Heart left ventricle (tissue), 16 donors: ENCODE data around the gene CCDC154. TPM values are rescaled to one million over a fixed set of nuclear protein-coding genes. Genes with fewer than 3 reads are reported as not detected.

Experiments used
- ATAC-seq, 4 donors: fragments of 200-7000 bp; cut with Tn5 transposase; one replicate each; pipeline ENCODE4 v1.9.1; 2020 to 2022; ENCODE audit warnings: moderate library complexity in 4 of 4, mild to moderate bottlenecking in 3 of 4, moderate number of reproducible peaks in 1 of 4
- DNase-seq, 5 donors: peaks; one replicate each; pipeline ENCODE4 v3.0.0-alpha.2; 2020
- H3K27ac ChIP-seq, 12 donors: fragments of 200-600 bp; sonication (generic) in 4 of 12; one replicate each; pipeline versions ENCODE4 v1.5.0 to v1.8.0; 2016 to 2022; ENCODE audit warnings: mild to moderate bottlenecking in 2 of 12
- H3K27me3 ChIP-seq, 9 donors: fragments of 200-600 bp; sonication (generic) in 2 of 9; one replicate each; pipeline versions ENCODE4 v1.5.1 to v1.8.0; 2016 to 2022; ENCODE audit warnings: mild to moderate bottlenecking in 3 of 9
- H3K36me3 ChIP-seq, 9 donors: fragments of 200-600 bp; sonication (generic) in 2 of 9; one replicate each; pipeline versions ENCODE4 v1.5.0 to v1.8.0; 2018 to 2022; ENCODE audit warnings: mild to moderate bottlenecking in 2 of 9
- H3K4me1 ChIP-seq, 12 donors: fragments of 200-600 bp; sonication (generic) in 4 of 12; one replicate each; pipeline versions ENCODE4 v1.5.0 to v1.8.0; 2016 to 2022; ENCODE audit warnings: mild to moderate bottlenecking in 3 of 12
- H3K4me3 ChIP-seq, 12 donors: fragments of 200-600 bp; sonication (generic) in 4 of 12; one replicate each; pipeline versions ENCODE4 v1.5.0 to v1.8.0; 2017 to 2022; ENCODE audit warnings: mild to moderate bottlenecking in 9 of 12, moderate library complexity in 4 of 12
- H3K9me3 ChIP-seq, 12 donors: fragments of 200-600 bp; sonication (generic) in 4 of 12; one replicate each; pipeline versions ENCODE4 v1.5.0 to v1.8.0; 2016 to 2022; ENCODE audit warnings: mild to moderate bottlenecking in 1 of 12
- CTCF ChIP-seq, 12 donors: fragments of 200-600 bp; sonication (generic) in 4 of 12; IDR thresholded peaks; one replicate each; pipeline versions ENCODE4 v1.5.0 to v1.8.0; 2018 to 2022; ENCODE audit warnings: antibody characterized with exemption in 12 of 12, mild to moderate bottlenecking in 5 of 12
- POLR2A ChIP-seq, 2 donors: fragments of 450-650 bp; IDR thresholded peaks; one replicate each; pipeline ENCODE4 v1.6.1; 2017; ENCODE audit warnings: antibody characterized with exemption in 2 of 2, mild to moderate bottlenecking in 2 of 2, moderate library complexity in 2 of 2
- WGBS, 4 donors: extraction: QIAGEN DNeasy Blood & Tissue Kit in 2 of 4; methylation state at CpG; one replicate each; pipeline versions ENCODE4 v1.1.5 to v1.1.7; 2013 to 2018; 5-methylcytosine and 5-hydroxymethylcytosine counted together
- intact Hi-C, 10 donors: fragments of 100-400 bp; cut with DNase I; formaldehyde crosslinking; loops; one replicate each; pipeline versions ENCODE4 v1.11.1 to v1.14.2; 2022
- polyA plus RNA-seq, 2 donors: library from polyadenylated mRNA; stranded (reverse); fragments of 200-250 nt; gene quantifications; one replicate each; pipeline ENCODE4 v1.2.3, GENCODE V29; 2013
- total RNA-seq, 9 donors: library from RNA; depleted of rRNA in 2 of 9; stranded (reverse); fragments of >200 nt in 2 of 9; fragmentation: NEBNext Ultra II Directional in 3 of 9; extraction: Animal tissue kit (Norgen Biotek cat#: 25700) in 3 of 9; gene quantifications; one replicate each; pipeline versions ENCODE4 v1.1.0 to v1.2.4, GENCODE V29; 2016 to 2023
- donor health status: ischemic (EF 13 %, LVEDD 7.1; RV severe dilation, severe dysfunction).
- donor health status: healthy with polysubstance abuse.
- donor health status: DM: no; HTN: yes; CAD: no.
- donor health status: DM: no; HTN: no; CAD: no.
- donor health status: ischemic (EF 25% LVEDD 6.9; RV normal size, moderate dysfunction).
- donor health status: ischemic (EF 25% LVEDD 5.7; RV mildly dilated, moderate dysfunction).
- donor health status: healthy.
- donor health status: DM: yes; HTN: yes; CAD: no.
- donor health status: ischemic (EF 35%, LVEDD 5.7; RV mildly dilated, moderate dysfunction).
- donor health status: nonischemic (EF 11% LVEDD 7.7; RV severe dilation, severe dysfunction).
- donor health status: DM: yes; HTN: yes; CAD: no.
- donor health status: PGD.
- donor health status: ischemic (EF 29% LVEDD 5.4; RV normal size, mild dysfunction).
- donor health status: nonischemic (EF 23%, LVEDD 6.1; RV moderate dilation, normal function).

Gene CCDC154
- total and polyA plus RNA-seq, 11 donors: 0.14 to 1.5 (median 0.68) TPM; not detected in 2

- no peak for DNase-seq
- Histone ChIP-seq H3K27ac (no peak overlapping the region), H3K4me1 (no peaks in the 10 kb centered on the region), H3K4me3 (no peak overlapping the region), H3K27me3 (no peaks in the 10 kb centered on the region), H3K9me3 (no peaks in the 10 kb centered on the region), H3K36me3 (peaks cover 0 to 91% (median 72%) of the 10 kb centered on the region in 9 donors)
- ATAC-seq: no peak
- intact Hi-C loops: no loop called here
- TF ChIP-seq CTCF (IDR thresholded peaks at IDR 0.05) (no peak), POLR2A (IDR thresholded peaks at IDR 0.05) (no peak)
- WGBS, 4 donors: 94 to 96% (median 95%) methylated on average over 22 to 25 of the region's 25 CpGs
Observed at GRCh38 chr16:1449201-1449788, 4.9 kb upstream of the CCDC154 start.

- intact Hi-C loops: no loop called here
- Histone ChIP-seq H3K36me3 (peaks cover 0 to 85% (median 65%) of the 10 kb centered on the region in 9 donors), H3K4me3 (no peak overlapping the region), H3K27ac (no peak overlapping the region), H3K9me3 (no peaks in the 10 kb centered on the region), H3K27me3 (no peaks in the 10 kb centered on the region), H3K4me1 (no peaks in the 10 kb centered on the region)
- WGBS, 4 donors: 94 to 98% (median 95%) methylated on average over 15 to 30 of the region's 30 CpGs
- ATAC-seq: no peak
- no peak for DNase-seq
- TF ChIP-seq CTCF (IDR thresholded peaks at IDR 0.05) (no peak), POLR2A (IDR thresholded peaks at IDR 0.05) (no peak)
Observed at GRCh38 chr16:1448536-1449116, 4.3 kb upstream of the CCDC154 start.

GRCh38 chr16:1447965-1448364 is 3.6 kb upstream of the CCDC154 start:
- ATAC-seq (no peak), DNase-seq (no peak)
- Histone ChIP-seq H3K9me3 (no peaks in the 10 kb centered on the region), H3K27ac (no peak overlapping the region), H3K4me1 (no peaks in the 10 kb centered on the region), H3K36me3 (peaks cover 0 to 78% (median 59%) of the 10 kb centered on the region in 9 donors), H3K4me3 (no peak overlapping the region), H3K27me3 (no peaks in the 10 kb centered on the region)
- intact Hi-C loops: no loop called here
- WGBS, 4 donors: 94 to 97% (median 95%) methylated on average over 6 to 11 of the region's 11 CpGs
- no peak for TF ChIP-seq CTCF (IDR thresholded peaks at IDR 0.05)
- no peak for TF ChIP-seq POLR2A (IDR thresholded peaks at IDR 0.05)

GRCh38 chr16:1446296-1447080 is 2.1 kb upstream of the CCDC154 start:
- Histone ChIP-seq H3K4me3 (no peak overlapping the region), H3K36me3 (peaks cover 0 to 63% (median 47%) of the 10 kb centered on the region in 9 donors), H3K27me3 (no peaks in the 10 kb centered on the region), H3K27ac (no peak overlapping the region), H3K9me3 (no peaks in the 10 kb centered on the region), H3K4me1 (no peaks in the 10 kb centered on the region)
- ATAC-seq: no peak
- intact Hi-C loops: no loop called here
- WGBS, 4 donors: 80 to 95% (median 93%) methylated on average over 1 to 41 of the region's 41 CpGs
- no peak for TF ChIP-seq CTCF (IDR thresholded peaks at IDR 0.05)
- TF ChIP-seq POLR2A (IDR thresholded peaks at IDR 0.05): no peak
- DNase-seq: no peak
